ENCODE results near the gene CYP17A1. TPM values are rescaled to one million over a fixed set of nuclear protein-coding genes. Genes with fewer than 3 reads are reported as not detected.

The CYP17A1 gene
- total and polyA plus RNA-seq, 10 of the 15 experiments (the other 5 are each of a cell fraction or from before 2014, with no cell fraction given) = 2.1 TPM; not detected in 9

DNA sequence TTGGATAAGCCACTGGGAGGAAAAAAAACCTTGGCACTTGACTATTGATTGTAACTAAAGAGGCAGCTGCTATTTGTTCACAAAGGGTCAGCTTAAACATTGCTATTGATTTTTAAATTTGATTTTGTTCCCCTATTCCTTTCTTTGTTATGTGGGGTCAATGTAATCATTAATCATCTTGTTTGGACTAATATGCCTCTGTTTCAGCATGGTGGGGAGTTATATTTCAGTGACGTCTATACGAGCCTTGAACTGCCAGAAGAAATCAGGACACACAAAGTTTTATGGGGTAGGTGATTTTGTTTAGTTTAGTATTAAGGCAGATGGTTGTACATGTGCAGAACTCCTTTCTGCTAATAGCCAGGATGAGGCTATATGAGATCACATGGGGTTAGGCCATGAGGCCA is 39.5 kb upstream of the CYP17A1 start:
- Histone ChIP-seq H4K20me1 (ENCODE audit: control insufficient read depth, insufficient read depth) (no peaks in the 10 kb centered on the region), H3K9ac (ENCODE audit: control insufficient read depth, insufficient read depth, low read length) (no peak overlapping the region), H3K36me3 (ENCODE audit: control insufficient read depth in 2 of 2, insufficient read depth in 2 of 2, low read length in 1 of 2) (no peaks in the 10 kb centered on the region), H3K79me2 (ENCODE audit: control insufficient read depth, insufficient read depth, low read length) (no peaks in the 10 kb centered on the region), H3K4me1 (ENCODE audit: control insufficient read depth, insufficient read depth, low read length) (no peaks in the 10 kb centered on the region), H2AFZ (ENCODE audit: control insufficient read depth, low read depth, low read length) (no peak overlapping the region), H3K4me3 (no peak overlapping the region), H3K9me3 (replicated peaks; ENCODE audit: control insufficient read depth, insufficient read depth, low read length) (no peaks in the 10 kb centered on the region), H3K27ac (ENCODE audit: control insufficient read depth, insufficient read depth) (no peak overlapping the region), H3K27me3 (replicated peaks in 1 of 2; ENCODE audit: control insufficient read depth in 2 of 2, insufficient read depth in 2 of 2, low read length in 1 of 2) (no peaks in the 10 kb centered on the region), H3K4me2 (ENCODE audit: control insufficient read depth, insufficient read depth) (no peak overlapping the region)
- in situ Hi-C loops (cut with MboI) = no loop called here
- ChIA-PET POLR2A (no interaction called here), RAD21 (ENCODE audit: unreplicated experiment) (interaction anchor here (0.7 kb wide), 1 partner anchor 40 kb away, joined by 3 read pairs; no protein-coding TSS in a partner anchor), SMC1A (ENCODE audit: uncharacterized antibody, unreplicated experiment) (interaction anchor here (1.2 kb wide), 1 partner anchor 15 kb away, joined by 3 read pairs; no protein-coding TSS in a partner anchor), CTCF (interaction anchor here (1.0 kb wide), 1 partner anchor 13 kb away, joined by 3 read pairs; no protein-coding TSS in a partner anchor)
- DNase-seq (ENCODE audit: low read depth, low spot score) (no peak), ATAC-seq (no peak), FAIRE-seq (no peak)
- 98% methylated on average over 2 of the region's 2 CpGs for WGBS (ENCODE audit: insufficient coverage, insufficient replicate concordance, low lambda C conversion rate, missing lambda C conversion rate)
- intact Hi-C loops (cut with micrococcal nuclease; ENCODE audit: unreplicated experiment) = no loop called here
- TF ChIP-seq STAT1 (conservative IDR thresholded peaks at IDR 0.05) (no peak), RAD51 (IDR thresholded peaks at IDR 0.05) (no peak), SIN3A (IDR thresholded peaks at IDR 0.05; ENCODE audit: low read depth, low read length) (no peak), ZNF384 (IDR thresholded peaks at IDR 0.05; ENCODE audit: borderline replicate concordance, low read depth, low read length) (no peak), DPF2 (IDR thresholded peaks at IDR 0.05) (no peak)
- TF ChIP-seq, protein P1, sequence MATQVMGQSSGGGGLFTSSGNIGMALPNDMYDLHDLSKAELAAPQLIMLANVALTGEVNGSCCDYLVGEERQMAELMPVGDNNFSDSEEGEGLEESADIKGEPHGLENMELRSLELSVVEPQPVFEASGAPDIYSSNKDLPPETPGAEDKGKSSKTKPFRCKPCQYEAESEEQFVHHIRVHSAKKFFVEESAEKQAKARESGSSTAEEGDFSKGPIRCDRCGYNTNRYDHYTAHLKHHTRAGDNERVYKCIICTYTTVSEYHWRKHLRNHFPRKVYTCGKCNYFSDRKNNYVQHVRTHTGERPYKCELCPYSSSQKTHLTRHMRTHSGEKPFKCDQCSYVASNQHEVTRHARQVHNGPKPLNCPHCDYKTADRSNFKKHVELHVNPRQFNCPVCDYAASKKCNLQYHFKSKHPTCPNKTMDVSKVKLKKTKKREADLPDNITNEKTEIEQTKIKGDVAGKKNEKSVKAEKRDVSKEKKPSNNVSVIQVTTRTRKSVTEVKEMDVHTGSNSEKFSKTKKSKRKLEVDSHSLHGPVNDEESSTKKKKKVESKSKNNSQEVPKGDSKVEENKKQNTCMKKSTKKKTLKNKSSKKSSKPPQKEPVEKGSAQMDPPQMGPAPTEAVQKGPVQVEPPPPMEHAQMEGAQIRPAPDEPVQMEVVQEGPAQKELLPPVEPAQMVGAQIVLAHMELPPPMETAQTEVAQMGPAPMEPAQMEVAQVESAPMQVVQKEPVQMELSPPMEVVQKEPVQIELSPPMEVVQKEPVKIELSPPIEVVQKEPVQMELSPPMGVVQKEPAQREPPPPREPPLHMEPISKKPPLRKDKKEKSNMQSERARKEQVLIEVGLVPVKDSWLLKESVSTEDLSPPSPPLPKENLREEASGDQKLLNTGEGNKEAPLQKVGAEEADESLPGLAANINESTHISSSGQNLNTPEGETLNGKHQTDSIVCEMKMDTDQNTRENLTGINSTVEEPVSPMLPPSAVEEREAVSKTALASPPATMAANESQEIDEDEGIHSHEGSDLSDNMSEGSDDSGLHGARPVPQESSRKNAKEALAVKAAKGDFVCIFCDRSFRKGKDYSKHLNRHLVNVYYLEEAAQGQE (IDR thresholded peaks at IDR 0.05; ENCODE audit: low read depth, low read length) = no peak
- no TSS peak for BruUV-seq (replicated peaks)

Measured in GM12878 (cell line).